Measurements from ENCODE around the gene PRKG2. TPM values are rescaled to one million over a fixed set of nuclear protein-coding genes. Genes with fewer than 3 reads are reported as not detected.

The PRKG2 gene
- polyA plus RNA-seq, 1 donor from 2014 or later, result 0.16 TPM

DNA sequence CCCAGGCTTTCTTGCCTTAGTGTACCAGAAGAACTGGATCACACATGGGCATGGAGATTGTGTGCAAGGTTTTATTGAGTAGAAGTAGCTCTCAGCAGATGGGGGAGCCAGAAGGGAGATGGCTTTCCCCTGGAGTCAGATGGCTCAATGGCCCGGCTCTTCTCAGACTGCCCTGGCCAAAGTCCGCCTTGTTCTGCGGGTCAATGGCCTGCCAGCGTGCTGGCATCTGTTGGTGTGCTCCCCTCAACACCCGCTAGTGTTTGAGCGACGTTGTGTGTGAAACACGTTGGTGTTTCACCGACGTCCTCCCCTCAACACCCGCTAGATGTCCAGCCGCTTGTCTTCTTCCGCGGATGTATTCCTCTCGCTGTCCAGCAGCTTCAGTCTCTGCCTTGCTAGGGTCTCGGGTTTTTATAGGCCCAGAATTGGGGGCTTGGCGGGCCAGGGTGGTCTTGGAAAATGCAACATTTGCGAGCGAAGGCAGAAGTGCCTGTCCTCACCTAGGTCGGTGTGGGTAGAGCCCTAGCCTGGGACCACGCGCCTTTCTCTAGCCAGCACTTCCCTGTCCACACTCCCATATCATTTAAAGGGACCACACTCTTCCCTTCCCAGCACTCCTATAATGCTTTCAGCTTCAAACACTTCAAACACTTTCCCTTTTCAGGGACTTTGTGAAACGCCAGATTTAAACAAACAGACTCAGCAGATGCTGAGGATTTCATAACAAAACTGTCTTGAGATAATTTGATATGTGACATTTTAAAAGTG, 21.1 kb upstream of the PRKG2 start:
- Histone ChIP-seq H3K27ac (ENCODE audit: low read length) (no peak overlapping the region), H3K9me2 (ENCODE audit: insufficient read depth, low read length) (no peaks in the 10 kb centered on the region), H3F3A (ENCODE audit: insufficient read depth, low read length, poor library complexity, severe bottlenecking) (no peaks in the 10 kb centered on the region), H2AFZ (ENCODE audit: low read depth, low read length) (no peak overlapping the region), H3K4me3 (ENCODE audit: low read length) (no peak overlapping the region), H4K20me1 (ENCODE audit: insufficient read depth) (no peaks in the 10 kb centered on the region), H3K9ac (ENCODE audit: low read length) (no peak overlapping the region), H3K27me3 (ENCODE audit: insufficient read depth, low read depth, low read length) (no peaks in the 10 kb centered on the region), H3K9me3 (ENCODE audit: low read length) (peaks cover 4% of the 10 kb centered on the region), H3K36me3 (ENCODE audit: insufficient read depth, low read length) (no peaks in the 10 kb centered on the region), H3K4me2 (ENCODE audit: low read length) (no peak overlapping the region), H3K79me2 (replicated peaks; ENCODE audit: insufficient read depth, low read length) (no peaks in the 10 kb centered on the region)
- TF ChIP-seq RAD21 (conservative IDR thresholded peaks at IDR 0.05) (no peak), REST (IDR thresholded peaks at IDR 0.05; ENCODE audit: borderline replicate concordance) (no peak), SMC3 (conservative IDR thresholded peaks at IDR 0.05; ENCODE audit: poor library complexity) (no peak), TAF1 (IDR thresholded peaks at IDR 0.05; ENCODE audit: low read depth) (no peak)
- TF ChIP-seq, protein P1, sequence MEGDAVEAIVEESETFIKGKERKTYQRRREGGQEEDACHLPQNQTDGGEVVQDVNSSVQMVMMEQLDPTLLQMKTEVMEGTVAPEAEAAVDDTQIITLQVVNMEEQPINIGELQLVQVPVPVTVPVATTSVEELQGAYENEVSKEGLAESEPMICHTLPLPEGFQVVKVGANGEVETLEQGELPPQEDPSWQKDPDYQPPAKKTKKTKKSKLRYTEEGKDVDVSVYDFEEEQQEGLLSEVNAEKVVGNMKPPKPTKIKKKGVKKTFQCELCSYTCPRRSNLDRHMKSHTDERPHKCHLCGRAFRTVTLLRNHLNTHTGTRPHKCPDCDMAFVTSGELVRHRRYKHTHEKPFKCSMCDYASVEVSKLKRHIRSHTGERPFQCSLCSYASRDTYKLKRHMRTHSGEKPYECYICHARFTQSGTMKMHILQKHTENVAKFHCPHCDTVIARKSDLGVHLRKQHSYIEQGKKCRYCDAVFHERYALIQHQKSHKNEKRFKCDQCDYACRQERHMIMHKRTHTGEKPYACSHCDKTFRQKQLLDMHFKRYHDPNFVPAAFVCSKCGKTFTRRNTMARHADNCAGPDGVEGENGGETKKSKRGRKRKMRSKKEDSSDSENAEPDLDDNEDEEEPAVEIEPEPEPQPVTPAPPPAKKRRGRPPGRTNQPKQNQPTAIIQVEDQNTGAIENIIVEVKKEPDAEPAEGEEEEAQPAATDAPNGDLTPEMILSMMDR (IDR thresholded peaks at IDR 0.05; ENCODE audit: poor library complexity, severe bottlenecking), result no peak

DNA sequence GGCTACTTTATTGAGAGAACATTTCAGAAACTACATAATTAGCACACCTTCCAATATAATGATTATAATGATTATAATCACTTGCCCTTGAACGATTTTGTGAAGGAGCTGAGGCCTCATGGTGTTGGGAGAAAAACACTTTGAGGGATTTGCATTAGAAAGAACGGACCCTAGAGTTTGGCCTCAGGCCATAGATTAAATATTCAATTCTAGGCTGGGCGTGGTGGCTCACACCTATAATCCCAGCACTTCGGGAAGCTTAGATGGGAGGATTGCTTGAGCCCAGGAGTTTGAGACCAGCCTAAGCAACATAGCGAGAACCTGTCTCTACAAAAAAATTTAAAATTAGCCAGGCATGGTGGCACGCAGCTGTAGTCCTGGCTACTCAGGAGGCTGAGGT, 12.9 kb upstream of the PRKG2 start:
- no peaks in the 10 kb centered on the region for H3F3A ChIP-seq (ENCODE audit: insufficient read depth, low read length, poor library complexity, severe bottlenecking)
- H3K27ac ChIP-seq (ENCODE audit: low read length), result no peak overlapping the region
- no peak overlapping the region for H3K4me3 ChIP-seq (ENCODE audit: low read length)
- no peak overlapping the region for H3K9ac ChIP-seq (ENCODE audit: low read length)
- H3K9me2 ChIP-seq (ENCODE audit: insufficient read depth, low read length), result no peaks in the 10 kb centered on the region
- H2AFZ ChIP-seq (ENCODE audit: low read depth, low read length), result no peak overlapping the region
- H3K79me2 ChIP-seq (replicated peaks; ENCODE audit: insufficient read depth, low read length), result no peaks in the 10 kb centered on the region
- H4K20me1 ChIP-seq (ENCODE audit: insufficient read depth), result no peaks in the 10 kb centered on the region
- no peaks in the 10 kb centered on the region for H3K27me3 ChIP-seq (ENCODE audit: insufficient read depth, low read depth, low read length)
- no peak overlapping the region for H3K4me2 ChIP-seq (ENCODE audit: low read length)
- peaks cover 4% of the 10 kb centered on the region for H3K9me3 ChIP-seq (ENCODE audit: low read length)
- TF ChIP-seq RAD21 (conservative IDR thresholded peaks at IDR 0.05), result no peak
- TF ChIP-seq POLR2AphosphoS5 (IDR thresholded peaks at IDR 0.05), result no peak
- TF ChIP-seq EP300 (conservative IDR thresholded peaks at IDR 0.05; ENCODE audit: poor library complexity, severe bottlenecking), result no peak
- no peak for TF ChIP-seq REST (IDR thresholded peaks at IDR 0.05; ENCODE audit: borderline replicate concordance)
- no peak for TF ChIP-seq TAF1 (IDR thresholded peaks at IDR 0.05; ENCODE audit: low read depth)
- no peaks in the 10 kb centered on the region for H3K36me3 ChIP-seq (ENCODE audit: insufficient read depth, low read length)

All from neural cell (in vitro differentiated cells).